HG03460 (cell line): ENCODE data around the gene TGFBR3L.
"Not testable (repeated sequence)": the region's sequence is repeated elsewhere in the genome, so short reads cannot be mapped to it uniquely, and the experiment has no call there.

Experiments
- ATAC-seq: cut with Tn5 transposase; IDR thresholded peaks from one replicate; pipeline ENCODE4 v1.9.1; 2021; ENCODE audit not compliant: unreplicated experiment

TGFBR3L gene

DNA sequence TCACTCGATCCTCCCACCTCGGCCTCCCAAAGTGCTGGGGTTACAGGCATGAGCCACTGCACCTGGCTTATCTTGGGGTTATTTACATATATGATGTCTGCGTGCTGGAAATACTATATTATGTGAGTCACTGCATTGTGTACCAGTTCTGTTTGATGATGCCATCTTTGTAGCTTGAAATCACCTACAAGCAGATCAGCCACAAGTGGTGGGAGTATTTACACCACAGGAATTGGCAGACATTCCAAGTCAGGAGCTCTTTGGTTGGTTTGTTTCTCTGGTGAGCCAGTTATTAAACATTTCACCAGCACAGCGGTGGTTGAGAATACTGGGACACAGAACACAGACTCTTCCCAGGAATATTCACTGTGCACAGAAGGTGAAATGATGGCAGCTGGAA, 33.3 kb downstream of the TGFBR3L start:
- no peak for ATAC-seq

DNA sequence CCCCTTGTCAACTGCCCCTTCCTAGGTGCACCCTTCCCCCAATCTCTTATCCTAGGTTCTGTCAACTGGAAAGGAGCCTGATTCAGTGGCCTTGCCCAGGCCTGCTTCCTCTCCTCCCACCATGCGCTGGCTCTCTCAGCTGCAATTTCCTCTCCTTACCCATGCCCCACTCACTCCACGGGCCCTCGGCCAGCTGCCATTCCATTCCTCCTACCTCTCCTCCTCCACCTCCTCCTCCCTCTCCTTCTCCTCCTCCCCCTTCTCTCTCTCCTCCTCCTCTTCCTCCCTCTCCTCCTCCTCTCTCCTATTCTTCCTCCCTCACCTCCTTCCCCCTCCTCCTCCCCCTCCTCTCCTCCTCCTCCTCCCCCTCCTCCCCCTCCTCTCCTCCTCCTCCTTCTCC, 38.4 kb downstream of the TGFBR3L start:
- ATAC-seq, result no peak

DNA sequence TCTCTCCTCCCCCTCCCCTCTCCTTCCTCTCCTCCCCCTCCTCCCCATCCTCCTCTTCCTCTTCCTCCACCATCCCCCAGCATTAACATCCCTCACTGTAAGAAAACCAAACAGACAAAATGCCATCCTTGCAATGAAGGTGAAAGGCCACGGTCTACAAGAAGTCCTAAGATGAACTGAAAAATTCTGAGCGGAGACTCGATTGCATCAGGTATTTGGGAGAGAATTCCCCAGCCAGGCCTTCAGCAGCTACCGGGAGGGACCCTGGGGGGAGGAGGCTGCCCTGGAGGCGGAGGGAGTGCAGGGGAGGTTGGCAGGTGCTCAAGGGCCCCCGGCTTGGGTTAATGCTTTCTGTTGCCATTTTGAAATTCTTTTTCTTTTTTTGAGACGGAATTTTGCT, 38.9 kb downstream of the TGFBR3L start:
- ATAC-seq, result no peak

GRCh38 chr19:7955696-7956095, 41.1 kb downstream of the TGFBR3L start:
- ATAC-seq, result no peak

DNA sequence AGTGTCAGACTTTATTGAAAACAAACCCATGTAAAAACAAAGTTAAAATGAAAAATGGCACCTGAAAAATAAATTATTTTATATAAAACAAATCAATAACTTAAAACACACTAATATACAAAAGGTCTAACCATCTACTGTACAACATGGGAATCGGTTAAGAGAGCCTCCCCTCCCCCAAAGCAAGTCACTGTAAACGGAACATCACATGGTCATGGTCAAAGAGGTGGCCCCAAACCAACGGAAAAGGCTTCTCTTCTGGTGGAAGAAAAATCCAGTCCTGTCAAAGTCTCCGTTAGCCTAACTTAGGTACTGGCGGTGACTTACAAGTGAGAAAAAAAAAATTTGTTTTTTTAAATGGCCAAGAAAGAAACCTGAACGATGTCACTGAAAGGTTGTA, 44.6 kb downstream of the TGFBR3L start:
- ATAC-seq, result no peak

DNA sequence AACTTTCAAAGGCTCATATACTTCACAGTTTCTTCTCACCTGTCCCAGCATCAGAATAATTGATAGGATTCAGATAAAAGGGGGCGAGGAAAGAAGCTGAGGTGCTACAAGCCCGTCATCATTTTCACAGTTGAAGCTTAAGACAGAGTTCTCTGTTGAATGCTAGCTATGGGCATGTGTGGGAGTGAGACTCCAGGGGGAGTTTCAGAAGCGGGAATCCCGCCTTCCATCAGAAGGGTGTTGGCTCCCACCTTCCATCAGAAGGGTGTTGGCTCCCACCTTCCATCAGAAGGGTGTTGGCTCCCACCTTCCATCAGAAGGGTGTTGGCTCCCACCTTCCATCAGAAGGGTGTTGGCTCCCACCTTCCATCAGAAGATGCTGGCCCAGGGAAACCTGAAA, 46.5 kb downstream of the TGFBR3L start:
- not testable (repeated sequence) for ATAC-seq

DNA sequence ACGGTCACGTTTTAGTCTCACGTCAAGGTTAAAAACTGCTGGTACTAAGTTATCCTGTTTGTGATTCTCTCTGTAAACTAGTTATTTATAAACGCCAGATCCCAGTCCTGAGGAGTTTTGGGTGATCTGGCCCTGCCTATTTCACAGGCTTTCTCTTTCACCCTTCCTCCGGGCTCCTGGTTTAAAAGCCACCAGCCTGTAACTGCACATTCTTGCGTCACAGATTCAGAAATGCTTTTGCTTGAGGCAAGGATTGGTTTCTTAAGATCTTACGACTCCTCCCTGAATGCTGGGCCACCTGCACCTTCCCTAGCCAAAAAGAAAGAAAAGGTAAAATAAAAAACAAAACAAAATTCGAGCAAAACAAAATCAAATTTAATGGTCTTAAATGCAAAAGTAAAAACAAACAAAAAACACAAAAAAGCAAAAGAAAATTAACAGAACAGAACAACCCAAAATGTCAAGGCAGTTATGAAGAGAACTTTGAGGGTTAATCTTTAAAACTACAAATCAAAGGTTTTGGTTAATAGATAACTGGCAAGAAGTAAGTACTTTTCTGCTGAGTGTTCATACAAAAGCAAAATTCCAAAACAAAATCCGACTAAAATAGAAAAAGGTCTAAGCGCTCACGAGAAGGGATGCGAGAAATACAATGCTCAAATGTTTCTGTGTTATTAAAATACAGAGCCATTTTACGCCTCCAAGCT, 47.4 kb downstream of the TGFBR3L start:
- ATAC-seq, result no peak

GRCh38 chr19:7962644-7963268, 48.1 kb downstream of the TGFBR3L start:
- ATAC-seq, result no peak

DNA sequence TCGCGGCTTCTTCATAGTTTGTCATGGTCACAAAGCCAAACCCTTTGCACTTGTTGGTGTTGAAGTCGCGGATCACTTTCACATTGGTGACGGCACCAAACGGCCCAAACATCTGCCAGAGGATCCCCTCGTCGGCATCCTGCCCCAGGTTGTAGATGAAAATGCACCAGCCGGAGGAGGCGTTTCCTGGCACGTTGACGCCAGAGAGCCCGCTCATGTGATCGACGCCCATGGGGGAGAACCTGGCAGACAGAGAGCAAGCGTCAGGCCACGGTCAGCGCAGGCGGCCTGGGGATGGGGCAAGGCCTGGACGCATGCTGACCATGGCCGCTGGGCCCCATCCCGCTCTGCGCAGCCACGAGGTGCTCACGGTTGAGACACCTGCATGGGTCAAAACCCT, 48.9 kb downstream of the TGFBR3L start:
- no peak for ATAC-seq

DNA sequence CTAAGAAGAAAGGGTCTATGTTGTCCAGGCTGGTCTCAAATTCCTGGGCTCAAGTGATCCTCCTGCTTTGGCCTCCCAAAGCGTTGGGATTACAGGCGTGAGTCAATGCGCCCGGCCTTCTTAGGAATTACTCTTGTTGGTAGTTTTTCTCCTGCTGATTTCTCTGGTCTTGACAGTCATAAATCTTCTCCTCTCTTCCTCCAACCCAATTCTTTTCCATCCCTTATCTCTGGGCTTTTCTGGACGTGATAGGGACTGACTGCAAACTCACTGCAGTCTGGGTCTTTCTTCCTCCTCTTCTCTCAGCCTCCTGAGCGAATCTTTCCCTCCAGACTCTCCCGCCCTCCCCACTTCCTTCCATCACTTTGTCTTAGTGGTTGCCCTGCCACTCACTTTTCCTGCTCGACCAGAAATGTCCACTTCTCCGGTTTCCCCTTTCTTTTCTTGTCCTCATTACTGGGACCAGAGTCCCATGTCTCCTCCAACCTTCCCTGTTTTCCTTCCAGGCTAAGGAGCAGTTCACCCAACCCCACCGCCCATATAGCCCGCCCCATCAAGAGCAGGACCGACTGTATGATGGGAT, 50.7 kb downstream of the TGFBR3L start:
- ATAC-seq, result no peak

DNA sequence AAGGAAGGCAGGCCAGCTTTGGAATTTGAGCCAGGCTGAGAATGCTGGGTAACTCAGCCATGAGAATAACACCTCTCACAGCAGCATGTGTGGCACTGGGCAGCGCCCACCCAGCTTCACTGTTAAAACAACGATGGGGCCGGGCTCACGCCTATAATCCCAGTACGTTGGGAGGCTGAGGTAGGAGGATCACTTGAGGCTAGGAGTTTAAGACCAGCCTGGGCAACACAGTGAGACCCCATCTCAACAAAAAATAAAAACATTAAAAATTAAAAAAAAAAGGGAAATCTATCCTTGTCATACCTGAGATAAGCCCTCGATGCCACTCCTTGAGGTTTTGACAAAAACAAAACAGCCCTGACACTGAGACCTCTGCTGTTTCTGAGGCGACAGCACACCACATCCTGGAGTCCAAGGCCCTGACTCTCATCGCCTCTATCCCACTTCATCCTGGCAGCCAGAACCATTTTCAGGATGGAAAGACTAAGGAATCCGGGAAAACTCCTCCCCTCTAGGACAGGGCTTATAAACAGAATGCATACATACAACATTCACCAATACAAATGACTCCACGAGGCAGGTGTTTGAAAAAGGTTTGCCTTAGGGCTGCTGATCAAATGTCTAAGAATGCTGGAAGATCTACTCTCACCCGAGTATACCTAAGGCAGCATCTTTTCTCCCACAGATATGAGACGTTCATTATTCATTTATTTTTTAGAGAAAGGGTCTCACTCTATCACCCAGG, 51.5 kb downstream of the TGFBR3L start:
- no peak for ATAC-seq

- no peak for ATAC-seq
Observed at GRCh38 chr19:7968008-7968795, 53.6 kb downstream of the TGFBR3L start.
